Thyroid gland (tissue), 4 donors: ENCODE data around the gene SUSD2.

Experiments used
- CTCF ChIP-seq, 6 experiments: fragments of 200-600 bp in 3 of 6; fragments of 450-650 bp in 3 of 6; sonication (generic) in 3 of 6; IDR thresholded peaks; one replicate each; pipeline ENCODE4 v1.5.1; 2016 to 2019; ENCODE audit warnings: antibody characterized with exemption in 6 of 6, mild to moderate bottlenecking in 2 of 6, inconsistent platforms in 1 of 6, moderate library complexity in 1 of 6
- POLR2A ChIP-seq, 2 donors: fragments of 450-650 bp; IDR thresholded peaks; one replicate each; pipeline ENCODE4 v1.6.1; 2017; ENCODE audit warnings: antibody characterized with exemption in 2 of 2, mild to moderate bottlenecking in 2 of 2, moderate library complexity in 1 of 2

GRCh38 chr22:24160546-24160945 lies 20.7 kb upstream of the SUSD2 start:
- TF ChIP-seq POLR2A (IDR thresholded peaks at IDR 0.05): no peak
- no peak for TF ChIP-seq CTCF (IDR thresholded peaks at IDR 0.05)
